ENCODE data around the gene KCNH8. TPM values are rescaled to one million over a fixed set of nuclear protein-coding genes. Genes with fewer than 3 reads are reported as not detected.

Gene KCNH8
- total RNA-seq, 1 experiment from 2014 or later = 1.3 TPM

DNA sequence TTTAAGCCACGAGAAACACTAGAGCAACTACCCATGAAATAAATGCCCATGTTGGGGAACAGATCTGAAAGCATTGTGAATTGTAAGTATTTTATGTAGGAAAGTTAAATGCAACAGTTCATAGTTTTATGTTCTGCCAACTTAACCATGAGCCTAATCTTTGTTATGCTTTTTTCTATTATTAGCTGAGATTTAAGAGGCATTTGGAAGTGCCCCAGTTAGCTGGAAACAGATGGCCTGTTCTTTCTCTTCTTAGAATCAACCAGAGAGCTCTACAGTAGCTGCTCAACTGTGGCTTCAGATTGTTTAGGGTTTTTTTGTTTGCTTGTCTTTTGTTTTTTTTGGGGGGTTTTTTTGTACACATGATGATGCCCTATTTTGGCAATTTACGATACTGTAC is 284.4 kb downstream of the KCNH8 start:
- intact Hi-C loops (cut with micrococcal nuclease; ENCODE audit: unreplicated experiment) = no loop called here
- no peak overlapping the region for H3K27ac Mint-ChIP-seq (ENCODE audit: unreplicated experiment)
- BruUV-seq (replicated peaks) = no TSS peak
- CTCF ChIA-PET = interaction anchor here (0.6 kb wide), 1 partner anchor 12 kb away, joined by 3 read pairs; no protein-coding TSS in a partner anchor
- TF ChIP-seq, protein P1, sequence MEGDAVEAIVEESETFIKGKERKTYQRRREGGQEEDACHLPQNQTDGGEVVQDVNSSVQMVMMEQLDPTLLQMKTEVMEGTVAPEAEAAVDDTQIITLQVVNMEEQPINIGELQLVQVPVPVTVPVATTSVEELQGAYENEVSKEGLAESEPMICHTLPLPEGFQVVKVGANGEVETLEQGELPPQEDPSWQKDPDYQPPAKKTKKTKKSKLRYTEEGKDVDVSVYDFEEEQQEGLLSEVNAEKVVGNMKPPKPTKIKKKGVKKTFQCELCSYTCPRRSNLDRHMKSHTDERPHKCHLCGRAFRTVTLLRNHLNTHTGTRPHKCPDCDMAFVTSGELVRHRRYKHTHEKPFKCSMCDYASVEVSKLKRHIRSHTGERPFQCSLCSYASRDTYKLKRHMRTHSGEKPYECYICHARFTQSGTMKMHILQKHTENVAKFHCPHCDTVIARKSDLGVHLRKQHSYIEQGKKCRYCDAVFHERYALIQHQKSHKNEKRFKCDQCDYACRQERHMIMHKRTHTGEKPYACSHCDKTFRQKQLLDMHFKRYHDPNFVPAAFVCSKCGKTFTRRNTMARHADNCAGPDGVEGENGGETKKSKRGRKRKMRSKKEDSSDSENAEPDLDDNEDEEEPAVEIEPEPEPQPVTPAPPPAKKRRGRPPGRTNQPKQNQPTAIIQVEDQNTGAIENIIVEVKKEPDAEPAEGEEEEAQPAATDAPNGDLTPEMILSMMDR (IDR thresholded peaks at IDR 0.05; ENCODE audit: unreplicated experiment) = no peak
- no peaks in the 10 kb centered on the region for H3K36me3 Mint-ChIP-seq (ENCODE audit: insufficient read depth, unreplicated experiment)
- H3K9me3 Mint-ChIP-seq (ENCODE audit: low read depth, unreplicated experiment) = no peaks in the 10 kb centered on the region
- no peak overlapping the region for H3K4me3 Mint-ChIP-seq (ENCODE audit: low read depth, unreplicated experiment)
- no peaks in the 10 kb centered on the region for H3K27me3 Mint-ChIP-seq (ENCODE audit: unreplicated experiment)
- no peaks in the 10 kb centered on the region for H3K4me1 Mint-ChIP-seq (ENCODE audit: low read depth, unreplicated experiment)
- no peak for DNase-seq

DNA sequence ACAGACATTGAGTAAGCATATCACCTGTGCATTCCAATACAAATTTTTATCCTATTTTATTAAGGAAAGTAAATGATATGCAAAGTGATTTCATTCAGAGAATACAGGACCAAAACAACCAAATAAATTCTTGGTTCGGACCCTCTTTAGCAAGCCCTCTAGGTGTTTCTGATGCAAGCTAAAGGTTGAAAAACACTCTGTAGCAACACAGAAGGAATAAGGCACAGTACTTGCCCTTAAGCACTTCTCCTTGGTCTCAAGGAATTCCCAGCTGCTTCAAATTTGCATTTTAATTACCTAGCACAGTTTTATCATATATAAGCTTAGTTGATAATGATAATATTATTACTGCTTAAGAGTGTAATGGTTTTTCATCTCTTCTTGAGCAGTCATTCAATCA is 288.4 kb downstream of the KCNH8 start:
- intact Hi-C loops (cut with micrococcal nuclease; ENCODE audit: unreplicated experiment) = no loop called here
- CTCF ChIA-PET = no interaction called here
- H3K27me3 Mint-ChIP-seq (ENCODE audit: unreplicated experiment) = no peaks in the 10 kb centered on the region
- no peak overlapping the region for H3K27ac Mint-ChIP-seq (ENCODE audit: unreplicated experiment)
- TF ChIP-seq, protein P1 (IDR thresholded peaks at IDR 0.05; ENCODE audit: unreplicated experiment) = no peak
- no peaks in the 10 kb centered on the region for H3K9me3 Mint-ChIP-seq (ENCODE audit: low read depth, unreplicated experiment)
- H3K4me3 Mint-ChIP-seq (ENCODE audit: low read depth, unreplicated experiment) = no peak overlapping the region
- no TSS peak for BruUV-seq (replicated peaks)
- no peak for DNase-seq
- H3K36me3 Mint-ChIP-seq (ENCODE audit: insufficient read depth, unreplicated experiment) = no peaks in the 10 kb centered on the region
- H3K4me1 Mint-ChIP-seq (ENCODE audit: low read depth, unreplicated experiment) = no peaks in the 10 kb centered on the region

- no peak for DNase-seq
- Mint-ChIP-seq H3K36me3 (ENCODE audit: insufficient read depth, unreplicated experiment) (no peaks in the 10 kb centered on the region), H3K9me3 (ENCODE audit: low read depth, unreplicated experiment) (no peaks in the 10 kb centered on the region), H3K27me3 (ENCODE audit: unreplicated experiment) (no peaks in the 10 kb centered on the region), H3K27ac (ENCODE audit: unreplicated experiment) (no peak overlapping the region), H3K4me3 (ENCODE audit: low read depth, unreplicated experiment) (no peak overlapping the region), H3K4me1 (ENCODE audit: low read depth, unreplicated experiment) (no peaks in the 10 kb centered on the region)
- intact Hi-C loops (cut with micrococcal nuclease; ENCODE audit: unreplicated experiment) = no loop called here
- no TSS peak for BruUV-seq (replicated peaks)
- CTCF ChIA-PET = no interaction called here
- TF ChIP-seq, protein P1 (IDR thresholded peaks at IDR 0.05; ENCODE audit: unreplicated experiment) = no peak
Observed at GRCh38 chr3:19439944-19440343, 291.6 kb downstream of the KCNH8 start.

GRCh38 chr3:19446138-19446537 is 297.8 kb downstream of the KCNH8 start:
- Mint-ChIP-seq H3K27ac (ENCODE audit: unreplicated experiment) (no peak overlapping the region), H3K4me3 (ENCODE audit: low read depth, unreplicated experiment) (no peak overlapping the region), H3K4me1 (ENCODE audit: low read depth, unreplicated experiment) (no peaks in the 10 kb centered on the region), H3K9me3 (ENCODE audit: low read depth, unreplicated experiment) (no peaks in the 10 kb centered on the region), H3K27me3 (ENCODE audit: unreplicated experiment) (no peaks in the 10 kb centered on the region), H3K36me3 (ENCODE audit: insufficient read depth, unreplicated experiment) (no peaks in the 10 kb centered on the region)
- CTCF ChIA-PET = no interaction called here
- DNase-seq = no peak
- intact Hi-C loops (cut with micrococcal nuclease; ENCODE audit: unreplicated experiment) = no loop called here
- TF ChIP-seq, protein P1 (IDR thresholded peaks at IDR 0.05; ENCODE audit: unreplicated experiment) = no peak
- BruUV-seq (replicated peaks) = no TSS peak

All from Calu3 (cell line).